GM19372 (cell line): ENCODE data around the gene GPR179.

Experiments used
- ATAC-seq: cut with Tn5 transposase; IDR thresholded peaks from one replicate; pipeline ENCODE4 v1.9.1; 2021; ENCODE audit warnings: mild to moderate bottlenecking, low read depth, moderate library complexity; ENCODE audit not compliant: unreplicated experiment

Gene GPR179

GRCh38 chr17:38343608-38344419, at the start of gene GPR179:
Gene GPR179, minus strand, starts transcription at chr17:38343956. Its CDS starts 167 bp downstream, at chr17:38343789.
- no peak for ATAC-seq

GRCh38 chr17:38379448-38379847, 35.7 kb upstream of the GPR179 start:
- ATAC-seq: no peak

- ATAC-seq: no peak
These were observed 25.5 kb upstream of the GPR179 start for GRCh38 chr17:38369124-38369886.

GRCh38 chr17:38364741-38365140, 21.0 kb upstream of the GPR179 start:
- ATAC-seq: no peak

GRCh38 chr17:38363016-38363415, 19.3 kb upstream of the GPR179 start:
- ATAC-seq: no peak

- ATAC-seq: no peak
These were observed 18.1 kb upstream of the GPR179 start for GRCh38 chr17:38361694-38362465.

GRCh38 chr17:38358586-38359513, 15.1 kb upstream of the GPR179 start:
- no peak for ATAC-seq

GRCh38 chr17:38357486-38358123, 13.8 kb upstream of the GPR179 start:
- ATAC-seq: no peak

- ATAC-seq: no peak
These were observed 11.5 kb upstream of the GPR179 start for GRCh38 chr17:38355251-38355650.

GRCh38 chr17:38354466-38354865, 10.7 kb upstream of the GPR179 start:
- no peak for ATAC-seq

- ATAC-seq: no peak
These were observed 9.9 kb upstream of the GPR179 start for GRCh38 chr17:38353668-38354067.

GRCh38 chr17:38353086-38353604, 9.4 kb upstream of the GPR179 start:
- no peak for ATAC-seq

GRCh38 chr17:38352245-38353085, 8.7 kb upstream of the GPR179 start:
- ATAC-seq: peak; percentile 18

- peak; percentile 76 for ATAC-seq
These were observed 7.9 kb upstream of the GPR179 start, which contains the start of gene SOCS7 for GRCh38 chr17:38351412-38352222. Gene SOCS7, plus strand, starts transcription at chr17:38351844. Its CDS starts 209 bp downstream, at chr17:38352053.

GRCh38 chr17:38350035-38350434, 6.3 kb upstream of the GPR179 start:
- no peak for ATAC-seq

- no peak for ATAC-seq
These were observed 5.5 kb upstream of the GPR179 start for GRCh38 chr17:38349097-38349730.

GRCh38 chr17:38345743-38346142, 2.0 kb upstream of the GPR179 start:
- ATAC-seq: no peak
